OCI-LY3 (cell line): ENCODE results near the gene TRIM31.

Source experiments
- H2AFZ ChIP-seq: fragments of 200-600, 300-600 bp; shearing (Covaris generic); 2 replicates; pipeline ENCODE4 v1.6.0; 2014; ENCODE audit warnings: antibody characterized with exemption, low read depth, low read length
- H3K27ac ChIP-seq: fragments of 200-600, 300-600 bp; sonication (generic); 2 replicates; pipeline ENCODE4 v1.5.1; 2014; ENCODE audit warnings: mild to moderate bottlenecking, low read length, moderate library complexity, mixed read lengths
- H3K27me3 ChIP-seq: fragments of 200-600, 300-600 bp; sonication (generic); 2 replicates; pipeline ENCODE4 v1.6.1; 2014; ENCODE audit warnings: low read depth, low read length, mixed read lengths
- H3K36me3 ChIP-seq: fragments of 200-600, 300-600 bp; sonication (generic); replicated peaks from 2 replicates; pipeline ENCODE3; 2014; ENCODE audit warnings: low read depth, low read length, mixed read lengths
- H3K4me1 ChIP-seq: fragments of 300-600, 200-600 bp; sonication (generic); 2 replicates; pipeline ENCODE4 v1.6.1; 2014; ENCODE audit warnings: low read length, mixed read lengths
- H3K4me2 ChIP-seq: fragments of 200-600, 300-600 bp; sonication (generic); 2 replicates; pipeline ENCODE4 v1.6.1; 2014; ENCODE audit warnings: low read length, mixed read lengths
- H3K4me3 ChIP-seq: fragments of 300-600, 200-600 bp; sonication (generic); 2 replicates; pipeline ENCODE4 v1.5.1; 2014; ENCODE audit warnings: antibody characterized with exemption, mild to moderate bottlenecking, low read length, moderate library complexity
- H3K79me2 ChIP-seq: fragments of 300-600, 200-600 bp; shearing (Covaris generic); 2 replicates; pipeline ENCODE4 v1.6.1; 2014; ENCODE audit warnings: mild to moderate bottlenecking, low read length, mixed read lengths
- H3K9ac ChIP-seq: fragments of 300-600, 200-600 bp; shearing (Covaris generic); 2 replicates; pipeline ENCODE4 v1.6.0; 2014; ENCODE audit warnings: mild to moderate bottlenecking, low read length, moderate library complexity
- H3K9me3 ChIP-seq: fragments of 200-600, 300-600 bp; shearing (Covaris generic); 2 replicates; pipeline ENCODE4 v1.6.1; 2014; ENCODE audit warnings: low read length, mixed read lengths; ENCODE audit not compliant: insufficient read depth
- H4K20me1 ChIP-seq: fragments of 200-600, 300-600 bp; sonication (generic); 2 replicates; pipeline ENCODE4 v1.6.1; 2016; ENCODE audit warnings: low read length, mixed read lengths; ENCODE audit not compliant: insufficient read depth
- EZH2phosphoT487 ChIP-seq: fragments of 200-600 bp; shearing (Covaris generic); IDR thresholded peaks from 2 replicates; pipeline ENCODE4 v1.6.1; 2018; ENCODE audit warnings: antibody characterized with exemption, mixed run types, low read depth
- TF ChIP-seq, protein P1 (sequence below): fragments of 200-600, 300-600 bp; sonication (generic); IDR thresholded peaks from 2 replicates; pipeline ENCODE4 v1.5.1; 2014; ENCODE audit warnings: antibody characterized with exemption, low read length, low read depth

The TRIM31 gene

DNA sequence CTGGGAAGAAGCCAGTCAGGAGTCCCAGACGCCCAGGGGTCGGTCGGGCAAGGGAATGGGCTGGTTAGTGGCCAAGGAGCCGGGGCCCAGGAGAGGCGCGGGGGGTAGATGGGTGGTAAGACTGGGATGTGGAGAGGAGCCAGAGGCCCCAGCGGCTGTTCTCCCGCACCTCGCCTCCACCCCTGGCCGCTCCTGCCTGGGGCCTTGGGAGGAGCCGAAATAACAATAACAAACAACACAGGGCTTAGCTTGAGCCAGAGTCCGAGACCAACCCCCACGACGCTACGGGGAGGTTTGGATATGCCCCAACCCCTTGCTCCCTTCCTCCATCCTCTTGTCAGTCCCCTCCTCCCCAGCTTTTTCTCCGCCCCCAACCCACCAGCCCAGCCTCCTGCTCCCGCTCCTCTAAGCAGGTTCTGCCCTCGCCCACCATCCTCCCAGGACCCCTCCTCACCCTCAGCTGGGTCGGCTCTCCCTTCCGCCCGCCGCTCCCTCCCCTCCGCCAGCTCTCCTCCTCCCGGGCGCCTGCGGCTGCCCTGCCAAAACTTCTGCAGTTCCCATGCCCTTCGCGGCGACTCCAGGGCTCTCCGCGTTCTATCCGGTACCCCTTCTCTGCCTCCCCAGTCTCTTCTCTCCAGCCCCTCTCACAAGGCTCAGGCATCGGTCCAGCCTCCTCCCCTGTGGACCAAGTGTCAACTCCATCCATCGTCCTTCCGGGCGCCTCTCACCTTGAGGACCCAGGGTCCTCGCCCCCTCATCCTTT lies 38.4 kb downstream of the TRIM31 start:
- H3K27me3 ChIP-seq: no peaks in the 10 kb centered on the region
- H2AFZ ChIP-seq: no peak overlapping the region
- H3K9me3 ChIP-seq: no peaks in the 10 kb centered on the region
- no peaks in the 10 kb centered on the region for H3K4me1 ChIP-seq
- H4K20me1 ChIP-seq: no peaks in the 10 kb centered on the region
- H3K36me3 ChIP-seq: no peaks in the 10 kb centered on the region
- H3K4me2 ChIP-seq: no peak overlapping the region
- H3K79me2 ChIP-seq: no peaks in the 10 kb centered on the region
- TF ChIP-seq EZH2phosphoT487: no peak
- TF ChIP-seq, protein P1, sequence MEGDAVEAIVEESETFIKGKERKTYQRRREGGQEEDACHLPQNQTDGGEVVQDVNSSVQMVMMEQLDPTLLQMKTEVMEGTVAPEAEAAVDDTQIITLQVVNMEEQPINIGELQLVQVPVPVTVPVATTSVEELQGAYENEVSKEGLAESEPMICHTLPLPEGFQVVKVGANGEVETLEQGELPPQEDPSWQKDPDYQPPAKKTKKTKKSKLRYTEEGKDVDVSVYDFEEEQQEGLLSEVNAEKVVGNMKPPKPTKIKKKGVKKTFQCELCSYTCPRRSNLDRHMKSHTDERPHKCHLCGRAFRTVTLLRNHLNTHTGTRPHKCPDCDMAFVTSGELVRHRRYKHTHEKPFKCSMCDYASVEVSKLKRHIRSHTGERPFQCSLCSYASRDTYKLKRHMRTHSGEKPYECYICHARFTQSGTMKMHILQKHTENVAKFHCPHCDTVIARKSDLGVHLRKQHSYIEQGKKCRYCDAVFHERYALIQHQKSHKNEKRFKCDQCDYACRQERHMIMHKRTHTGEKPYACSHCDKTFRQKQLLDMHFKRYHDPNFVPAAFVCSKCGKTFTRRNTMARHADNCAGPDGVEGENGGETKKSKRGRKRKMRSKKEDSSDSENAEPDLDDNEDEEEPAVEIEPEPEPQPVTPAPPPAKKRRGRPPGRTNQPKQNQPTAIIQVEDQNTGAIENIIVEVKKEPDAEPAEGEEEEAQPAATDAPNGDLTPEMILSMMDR: no peak
- no peak overlapping the region for H3K9ac ChIP-seq
- H3K27ac ChIP-seq: no peak overlapping the region
- H3K4me3 ChIP-seq: no peak overlapping the region

DNA sequence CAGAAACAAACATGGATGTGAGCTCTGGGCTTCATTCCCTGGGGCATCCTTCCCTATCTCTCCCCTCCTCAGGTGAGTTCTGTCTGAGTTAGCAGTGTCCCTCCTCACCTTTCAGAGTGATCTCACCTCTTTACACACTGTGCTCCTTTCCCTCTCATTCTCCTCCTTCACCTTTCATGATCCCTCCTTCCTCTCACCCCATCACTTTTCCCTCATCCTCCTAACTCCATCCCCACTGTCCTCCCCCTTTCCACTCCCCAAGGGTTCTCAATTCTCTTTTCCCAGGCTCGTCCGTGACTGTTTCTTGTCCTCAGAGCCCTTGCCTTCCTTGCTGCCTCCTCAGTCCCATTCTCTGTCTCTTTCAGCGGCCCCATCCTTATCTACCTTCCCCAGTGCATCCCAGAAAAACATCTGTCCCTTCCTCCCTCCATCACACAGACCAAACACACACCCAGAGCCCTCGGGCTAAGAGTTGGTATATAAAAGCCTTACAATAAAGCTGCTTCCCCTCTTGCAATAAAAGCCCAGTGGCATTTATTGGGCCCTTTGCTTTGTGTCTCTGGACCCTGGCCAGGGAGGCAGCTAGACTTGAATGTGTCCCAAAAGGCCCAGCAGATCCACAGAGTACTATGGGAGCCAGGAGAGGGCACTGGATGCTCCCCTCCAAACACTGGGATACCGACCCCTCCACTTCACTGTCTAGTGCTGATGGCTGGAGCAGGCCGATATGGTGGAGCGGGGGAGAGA lies 39.2 kb downstream of the TRIM31 start:
- Histone ChIP-seq H2AFZ (no peak overlapping the region), H3K4me2 (no peak overlapping the region), H3K4me3 (no peak overlapping the region), H3K9me3 (no peaks in the 10 kb centered on the region), H3K79me2 (no peaks in the 10 kb centered on the region), H3K9ac (no peak overlapping the region), H3K36me3 (no peaks in the 10 kb centered on the region), H4K20me1 (no peaks in the 10 kb centered on the region), H3K27me3 (no peaks in the 10 kb centered on the region), H3K4me1 (no peaks in the 10 kb centered on the region), H3K27ac (no peak overlapping the region)
- TF ChIP-seq, protein P1: no peak
- TF ChIP-seq EZH2phosphoT487: no peak

DNA sequence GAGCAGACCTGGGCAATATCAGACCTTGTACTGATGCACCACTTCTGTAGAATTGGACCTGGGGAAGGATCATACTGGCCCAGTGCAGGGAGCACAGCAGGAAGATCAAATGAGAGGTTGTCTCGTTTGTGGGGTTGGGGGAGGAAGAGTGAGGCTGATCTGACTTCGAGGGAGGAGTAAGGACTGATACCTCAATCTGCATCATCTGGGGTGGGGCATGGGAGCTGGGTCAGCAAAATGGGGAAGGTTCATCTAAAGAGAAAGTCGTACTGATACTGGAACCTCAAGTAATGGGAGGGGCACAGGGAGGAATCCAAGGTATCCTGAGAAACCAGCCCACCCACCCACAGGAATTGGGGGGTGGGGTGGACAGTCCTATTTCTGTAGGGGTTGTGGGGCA lies 41.0 kb downstream of the TRIM31 start:
- Histone ChIP-seq H3K4me3 (no peak overlapping the region), H3K36me3 (no peaks in the 10 kb centered on the region), H3K4me1 (peaks cover 5% of the 10 kb centered on the region), H4K20me1 (no peaks in the 10 kb centered on the region), H3K9me3 (no peaks in the 10 kb centered on the region), H3K27ac (no peak overlapping the region), H3K9ac (no peak overlapping the region), H3K79me2 (peaks cover 9% of the 10 kb centered on the region; the same call in 1 of the 2 replicates), H3K4me2 (no peak overlapping the region), H2AFZ (no peak overlapping the region), H3K27me3 (no peaks in the 10 kb centered on the region)
- TF ChIP-seq EZH2phosphoT487: no peak
- TF ChIP-seq, protein P1: no peak

DNA sequence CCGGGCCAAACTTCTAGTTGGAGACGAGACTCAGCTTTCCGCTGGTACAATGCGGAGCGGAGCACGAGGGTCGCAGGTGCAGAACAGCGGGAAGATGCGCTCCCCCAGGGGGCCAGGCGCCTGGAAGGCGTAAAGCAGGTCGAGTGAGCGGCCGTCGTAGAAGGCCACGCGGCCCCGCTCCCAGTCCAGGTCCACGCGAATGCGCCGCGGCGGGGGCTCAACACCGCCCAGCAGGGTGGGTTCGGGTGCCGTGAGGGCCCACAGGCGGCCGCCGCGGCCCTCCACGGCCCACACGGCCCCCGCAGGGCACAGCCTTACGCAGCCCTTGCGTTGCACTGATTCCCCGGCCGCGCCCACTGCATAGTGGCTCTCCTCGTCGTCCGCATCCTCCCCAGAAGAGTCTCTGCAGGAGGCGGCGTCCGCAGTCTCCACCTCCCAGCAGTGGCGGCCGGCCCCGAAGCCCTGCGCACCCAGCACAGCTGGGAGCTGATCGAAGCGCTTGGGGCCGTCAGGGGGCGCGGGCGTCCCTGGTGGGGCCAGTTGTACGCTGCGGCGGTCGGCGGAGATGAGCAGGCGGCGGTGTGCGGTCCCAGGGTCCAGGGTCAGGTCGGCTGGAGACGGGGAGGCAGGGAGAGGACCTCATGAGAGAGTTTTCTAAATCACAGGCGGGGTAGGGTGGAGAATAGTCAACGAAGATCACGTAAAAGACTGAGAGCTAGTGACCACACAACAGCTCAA lies 41.6 kb downstream of the TRIM31 start:
- H3K9ac ChIP-seq: no peak overlapping the region
- no peak overlapping the region for H3K27ac ChIP-seq
- no peaks in the 10 kb centered on the region for H4K20me1 ChIP-seq
- H3K4me3 ChIP-seq: no peak overlapping the region
- peaks cover 5% of the 10 kb centered on the region for H3K4me1 ChIP-seq
- H3K79me2 ChIP-seq: peaks cover 9% of the 10 kb centered on the region; the same call in 1 of the 2 replicates
- H2AFZ ChIP-seq: no peak overlapping the region
- no peaks in the 10 kb centered on the region for H3K27me3 ChIP-seq
- H3K36me3 ChIP-seq: no peaks in the 10 kb centered on the region
- no peak overlapping the region for H3K4me2 ChIP-seq
- TF ChIP-seq EZH2phosphoT487: no peak
- TF ChIP-seq, protein P1: no peak
- no peaks in the 10 kb centered on the region for H3K9me3 ChIP-seq
